ENCODE results near the gene CDK11B.
A peak's percentile ranks its signal among the peaks of the same experiment; 100 is the strongest.
"Not testable (repeated sequence)": the region's sequence is repeated elsewhere in the genome, so short reads cannot be mapped to it uniquely, and the experiment has no call there.

CDK11B gene

GRCh38 chr1:1597275-1597930 lies 61.4 kb downstream of the CDK11B start:
- DNase-seq = peak; percentile 10 to 22

- no peak for DNase-seq
Measured at GRCh38 chr1:1596493-1597274, 62.1 kb downstream of the CDK11B start.

GRCh38 chr1:1595341-1595740 lies 63.5 kb downstream of the CDK11B start:
- DNase-seq = not testable (repeated sequence)

GRCh38 chr1:1594602-1595260 lies 64.1 kb downstream of the CDK11B start:
- DNase-seq = no peak

GRCh38 chr1:1593834-1594601 lies 64.8 kb downstream of the CDK11B start:
- no peak for DNase-seq

GRCh38 chr1:1591452-1591851 lies 67.4 kb downstream of the CDK11B start:
- no peak for DNase-seq

Measured in CD4-positive, alpha-beta T cell treated with Interleukin-1 beta for 1 hour (primary cell).